GM18502 (cell line): ENCODE measurements around the gene GALNT9.
"Not testable (repeated sequence)": the region's sequence is repeated elsewhere in the genome, so short reads cannot be mapped to it uniquely, and the experiment has no call there.

Experiments used
- ATAC-seq: cut with Tn5 transposase; IDR thresholded peaks from one replicate; pipeline ENCODE4 v1.9.1; 2021; ENCODE audit warnings: mild to moderate bottlenecking; ENCODE audit not compliant: unreplicated experiment, poor library complexity

The GALNT9 gene

DNA sequence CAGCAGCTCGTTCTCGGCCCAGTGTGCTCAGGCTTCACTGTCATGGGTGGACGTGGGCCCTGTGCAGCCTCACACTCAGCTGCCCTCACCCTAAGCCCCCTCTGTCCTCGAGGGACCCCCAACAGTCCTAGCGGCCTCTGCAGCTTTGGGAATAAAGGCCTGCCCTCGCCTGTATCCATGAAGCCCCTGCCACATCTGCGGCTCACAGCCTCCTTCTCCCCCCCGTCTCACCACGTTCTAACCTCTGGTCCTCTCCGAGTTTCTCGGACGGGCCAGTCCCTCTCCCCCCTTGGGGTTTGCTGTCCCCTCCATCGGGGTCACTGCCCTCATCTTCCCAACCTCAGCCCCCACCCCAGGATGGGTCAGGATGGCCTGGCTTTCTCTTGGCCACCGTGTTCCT, 30.2 kb upstream of the GALNT9 start:
- no peak for ATAC-seq

DNA sequence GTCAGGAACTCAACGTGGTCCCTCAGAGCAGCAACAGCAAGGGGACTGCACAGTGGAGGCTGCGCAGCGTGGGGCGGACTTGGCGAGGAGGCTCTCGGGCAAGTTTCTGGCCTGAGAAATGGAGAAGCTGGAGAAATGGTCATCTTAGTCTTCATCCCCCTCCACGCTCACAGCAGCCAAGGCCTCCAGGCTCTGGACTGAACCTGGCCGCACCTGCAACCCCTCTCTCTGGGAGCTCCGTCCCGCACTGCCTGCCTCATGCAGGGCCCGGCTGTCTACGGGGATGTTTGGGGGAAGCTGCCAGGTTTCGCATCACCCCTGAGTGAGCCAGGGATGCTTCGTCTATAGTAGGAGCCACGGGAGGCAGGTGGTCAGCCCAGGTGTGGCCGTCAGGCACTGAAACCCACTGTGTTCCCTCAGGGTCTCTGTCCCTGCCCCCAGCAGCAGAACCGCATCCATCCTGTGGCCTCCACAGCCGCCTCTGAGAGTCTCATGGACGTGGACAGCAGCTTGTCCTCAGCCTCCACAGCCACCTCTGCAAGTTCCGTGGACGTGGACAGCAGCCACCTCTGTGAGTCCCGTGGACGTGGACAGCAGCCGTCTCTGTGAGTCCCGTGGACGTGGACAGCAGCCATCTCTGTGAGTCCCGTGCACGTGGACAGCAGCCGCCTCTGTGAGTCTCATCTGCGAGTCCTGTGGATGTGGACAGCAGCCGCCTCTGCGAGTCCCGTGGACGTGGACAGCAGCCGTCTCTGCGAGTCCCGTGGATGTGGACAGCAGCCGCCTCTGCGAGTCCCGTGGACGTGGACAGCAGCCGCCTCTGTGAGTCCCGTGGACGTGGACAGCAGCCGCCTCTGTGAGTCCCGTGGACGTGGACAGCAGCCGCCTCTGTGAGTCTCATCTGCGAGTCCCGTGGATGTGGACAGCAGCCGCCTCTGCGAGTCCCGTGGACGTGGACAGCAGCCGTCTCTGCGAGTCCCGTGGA, 29.1 kb upstream of the GALNT9 start:
- not testable (repeated sequence) for ATAC-seq

DNA sequence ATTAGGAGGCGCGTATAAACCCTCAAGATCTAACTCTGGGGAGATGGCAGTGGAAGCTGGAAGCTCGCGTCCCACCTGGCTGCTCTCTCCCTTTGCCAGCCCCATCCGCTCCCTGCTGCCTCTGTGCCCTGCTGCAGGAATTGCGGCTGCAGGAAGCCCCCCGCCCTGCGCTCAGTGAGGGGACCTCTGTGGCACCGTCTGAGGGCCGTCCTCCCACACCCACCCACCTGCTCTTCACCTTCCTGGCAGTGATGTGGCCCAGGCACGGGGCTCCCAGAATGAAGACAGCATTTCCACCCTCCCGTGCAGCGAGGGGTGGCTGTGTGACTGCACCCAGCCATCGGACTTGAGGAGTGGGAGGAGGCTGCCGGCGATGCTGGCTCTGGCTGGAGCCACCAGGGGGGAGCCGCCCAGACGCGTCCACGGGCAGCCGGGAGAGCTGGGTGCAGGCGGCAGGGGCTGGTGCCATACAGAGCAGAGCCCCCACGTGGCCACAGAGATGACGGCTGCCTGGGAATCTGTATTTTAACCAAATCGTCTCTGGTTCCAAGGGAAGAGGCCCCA, 28.3 kb upstream of the GALNT9 start:
- ATAC-seq: no peak

DNA sequence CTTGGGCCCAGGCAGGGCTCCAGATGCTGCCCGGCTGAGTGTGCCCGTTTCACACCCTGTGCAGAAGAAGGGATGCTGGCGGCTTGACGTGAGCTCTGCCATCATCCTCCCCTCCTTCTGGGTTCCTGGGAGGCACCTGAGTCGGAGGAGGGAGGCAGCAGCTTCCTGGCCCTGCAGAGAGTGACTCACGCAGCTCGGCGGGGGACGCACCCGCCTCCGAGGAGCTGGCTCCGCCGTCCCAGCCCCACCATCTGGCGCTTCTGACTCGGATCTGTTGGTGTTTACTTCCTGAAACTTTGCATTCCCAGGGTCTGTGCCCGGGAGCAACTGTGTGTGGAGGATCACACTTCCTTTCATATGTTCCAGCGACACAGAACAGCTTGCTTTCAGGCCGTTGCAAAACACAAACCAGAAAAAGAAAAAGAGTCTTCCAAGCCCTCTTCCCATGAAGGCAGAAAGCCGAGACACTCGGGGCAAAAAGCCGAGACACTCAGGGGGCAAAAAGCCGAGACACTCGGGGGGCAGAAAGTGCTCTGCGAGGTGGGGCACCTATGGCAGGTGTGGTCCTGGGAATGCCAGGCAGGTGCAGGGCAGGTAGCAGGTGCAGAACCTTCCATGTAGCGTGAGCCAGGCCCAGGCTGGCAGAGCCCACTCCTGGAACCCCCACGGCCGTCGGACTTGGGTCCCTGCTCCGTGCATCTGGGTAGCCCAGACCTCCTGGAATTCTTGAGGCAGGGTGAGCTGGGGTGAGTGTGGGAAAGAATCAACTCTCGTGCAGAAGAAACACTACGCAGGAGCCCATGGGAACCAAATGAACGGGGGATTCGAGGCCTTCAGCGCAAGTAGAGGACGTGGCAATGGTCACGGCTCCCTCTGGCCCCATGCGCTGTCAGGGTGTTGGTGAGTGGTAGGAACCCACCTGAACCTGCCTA, 27.6 kb upstream of the GALNT9 start:
- ATAC-seq: no peak

DNA sequence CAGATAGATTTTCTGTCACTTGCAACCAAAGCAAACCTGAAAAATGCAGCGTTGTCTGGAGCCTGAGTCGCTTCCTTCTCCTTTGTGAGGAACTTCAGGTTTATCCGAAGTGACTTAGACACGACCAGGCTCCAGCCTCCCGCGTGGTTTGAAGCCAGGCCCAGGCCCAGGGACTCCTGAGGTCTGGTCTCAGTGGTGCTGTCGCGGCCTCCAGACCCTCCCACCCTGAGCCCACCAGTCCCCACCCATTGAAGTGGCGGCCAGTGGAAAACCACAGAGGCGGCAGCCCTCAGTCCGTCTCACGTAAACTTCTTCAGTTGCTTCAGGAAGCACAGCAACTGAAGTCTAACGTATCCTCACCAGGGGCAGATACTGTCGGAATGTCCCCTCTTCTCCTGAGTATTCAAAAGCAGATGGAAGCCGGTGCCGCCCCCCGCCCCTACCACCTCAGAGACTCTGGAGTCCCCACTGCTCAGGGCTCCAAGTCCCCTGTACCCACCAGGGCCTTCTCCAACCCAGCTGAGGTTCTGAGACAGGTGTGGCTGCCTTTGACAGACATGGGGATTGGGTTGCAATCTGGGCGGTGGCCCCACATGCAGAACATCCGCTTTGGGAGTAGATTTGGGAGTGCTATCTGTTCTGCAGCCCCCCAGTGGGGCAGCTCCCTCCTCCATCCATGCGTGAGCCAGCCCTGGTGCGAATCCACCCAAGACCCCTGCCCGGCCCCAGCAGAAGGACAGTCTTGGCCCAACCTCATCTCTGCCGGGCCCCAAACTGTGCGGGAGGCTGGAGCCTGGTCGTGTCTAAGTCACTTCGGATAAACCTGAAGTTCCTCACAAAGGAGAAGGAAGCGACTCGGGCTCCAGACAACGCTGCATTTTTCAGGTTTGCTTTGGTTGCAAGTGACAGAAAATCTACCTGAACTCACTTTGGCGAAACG, 26.6 kb upstream of the GALNT9 start:
- ATAC-seq: no peak

DNA sequence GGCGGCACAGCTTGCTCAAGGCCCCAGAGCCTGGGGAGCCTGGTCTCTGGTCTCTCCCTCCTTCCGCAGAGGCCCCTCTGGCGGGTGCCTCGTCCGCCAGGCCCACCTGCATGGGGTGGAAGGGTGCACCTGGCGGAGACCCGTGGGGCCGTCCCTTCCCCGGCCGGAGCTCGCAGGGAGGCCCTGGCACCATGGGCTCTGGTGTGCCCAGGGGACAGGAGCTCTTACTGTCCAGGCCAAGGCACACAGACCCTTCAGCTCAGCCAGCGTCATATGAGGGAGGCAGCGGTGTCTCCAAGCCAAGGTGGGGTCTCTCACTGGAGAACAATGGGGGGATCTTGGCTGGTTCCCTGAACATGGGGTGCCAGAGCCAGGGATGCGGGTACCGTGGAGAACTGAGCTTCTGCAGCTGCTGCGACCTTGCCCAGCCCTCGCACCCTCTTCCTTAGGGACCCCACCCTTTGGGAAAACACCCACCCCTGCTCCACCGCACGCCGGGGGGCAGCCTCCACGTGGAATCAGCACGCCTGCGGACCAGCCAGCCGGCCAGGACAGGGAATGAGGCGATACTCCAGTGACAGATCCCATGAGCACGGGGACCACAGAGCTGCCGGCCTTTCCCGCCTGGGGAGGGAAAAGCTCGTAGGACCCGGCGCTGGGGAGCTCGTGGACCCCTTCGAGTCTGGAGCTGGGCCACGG, 25.7 kb upstream of the GALNT9 start:
- no peak for ATAC-seq

DNA sequence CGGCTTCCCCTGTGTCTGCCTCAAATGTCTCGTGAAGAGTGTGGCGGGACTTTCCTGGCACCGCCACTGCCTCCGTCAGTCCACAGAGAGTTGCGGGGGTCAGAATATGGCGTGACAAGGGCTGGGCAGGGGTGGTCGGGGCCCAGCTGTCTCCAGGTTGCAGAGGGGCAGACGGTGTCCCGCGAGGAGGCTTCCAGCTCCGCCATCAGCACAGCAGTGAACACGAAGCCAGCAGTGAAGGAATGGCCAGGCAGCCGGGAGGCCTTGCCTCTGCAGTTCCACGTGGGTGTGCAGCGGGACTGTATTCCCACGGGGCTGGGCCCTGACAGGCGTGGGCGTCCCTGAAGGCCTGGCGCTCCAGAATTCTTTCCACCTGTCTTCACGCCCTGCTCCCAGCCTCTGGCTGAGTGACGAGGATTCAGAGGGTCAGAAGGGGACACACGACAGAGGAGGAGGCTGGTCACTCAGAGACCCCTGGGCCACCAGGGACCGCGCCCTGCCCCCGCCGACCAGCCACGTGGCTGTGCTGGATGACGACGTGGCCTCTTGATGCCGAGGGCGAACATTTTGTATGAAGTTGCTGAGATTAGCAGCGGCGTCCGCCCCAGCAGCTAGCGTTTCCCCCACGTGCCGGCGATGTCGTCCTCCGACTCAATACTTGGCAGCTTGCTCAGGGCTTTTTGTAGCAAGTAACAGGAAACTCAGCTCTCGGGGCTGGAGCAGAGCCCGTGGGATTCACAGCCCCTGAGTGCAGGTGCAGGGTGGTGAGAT, 25.0 kb upstream of the GALNT9 start:
- no peak for ATAC-seq

DNA sequence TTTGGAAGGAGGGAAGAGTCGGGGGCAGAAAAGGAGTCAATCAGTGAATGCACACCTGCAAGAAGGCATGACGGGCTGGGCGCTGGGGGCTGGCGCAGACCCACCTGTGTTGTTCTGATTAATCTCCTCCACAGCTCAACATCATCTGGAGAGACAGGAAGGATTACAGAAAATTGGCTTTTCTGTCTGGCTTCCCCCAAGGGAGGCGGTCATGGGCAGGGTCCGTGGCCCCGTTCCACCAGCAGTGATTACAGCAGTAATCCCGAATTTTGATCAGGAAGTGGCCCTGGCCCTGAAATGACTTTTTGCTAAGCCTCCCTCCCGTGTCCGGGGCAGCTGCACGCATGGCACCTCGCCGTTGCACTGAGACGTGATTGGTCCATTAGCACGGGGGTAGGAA, 24.4 kb upstream of the GALNT9 start:
- no peak for ATAC-seq

DNA sequence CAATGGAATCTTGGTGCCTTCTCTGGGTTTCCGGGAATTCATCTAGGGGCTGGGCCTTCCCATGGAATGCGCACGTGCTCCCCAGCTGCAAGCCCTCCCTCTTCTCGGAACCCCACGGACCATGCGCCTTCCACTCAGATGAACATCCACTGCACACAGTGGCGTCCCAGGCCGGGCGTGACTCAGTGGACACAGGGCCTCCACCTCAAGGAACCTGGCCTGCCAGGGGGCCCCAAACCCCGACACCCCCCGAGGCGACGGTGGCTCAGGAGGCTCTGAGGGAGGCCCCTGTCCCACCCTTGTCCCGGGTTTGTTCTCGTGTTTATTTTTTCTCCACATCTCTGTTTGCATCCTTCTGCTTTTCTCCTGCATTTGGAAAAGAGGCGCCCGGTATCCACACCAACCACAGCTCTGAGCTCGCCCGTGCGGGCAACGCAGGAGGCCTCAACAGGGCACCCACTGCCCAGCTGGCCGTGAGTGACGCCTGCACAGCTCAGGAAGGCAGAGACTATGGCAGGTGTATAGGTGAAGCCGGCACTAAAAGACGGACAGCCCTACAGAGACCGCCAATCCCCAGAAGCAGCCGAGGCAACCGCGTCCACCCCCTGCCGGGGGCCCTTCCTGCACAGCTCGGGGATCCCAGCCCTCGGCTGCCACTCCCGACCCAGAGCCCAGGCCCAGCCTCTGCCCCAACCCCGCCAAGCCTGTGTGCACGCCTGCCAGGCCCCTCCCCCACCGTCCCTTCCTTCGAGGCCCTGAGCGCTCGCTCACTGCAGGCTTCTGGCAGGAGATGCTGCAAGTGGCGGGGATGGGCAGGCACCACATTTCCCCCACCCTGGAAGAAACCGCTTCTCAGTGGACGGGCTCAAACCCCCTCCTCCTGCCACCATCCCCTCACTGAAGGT, 23.8 kb upstream of the GALNT9 start:
- no peak for ATAC-seq

DNA sequence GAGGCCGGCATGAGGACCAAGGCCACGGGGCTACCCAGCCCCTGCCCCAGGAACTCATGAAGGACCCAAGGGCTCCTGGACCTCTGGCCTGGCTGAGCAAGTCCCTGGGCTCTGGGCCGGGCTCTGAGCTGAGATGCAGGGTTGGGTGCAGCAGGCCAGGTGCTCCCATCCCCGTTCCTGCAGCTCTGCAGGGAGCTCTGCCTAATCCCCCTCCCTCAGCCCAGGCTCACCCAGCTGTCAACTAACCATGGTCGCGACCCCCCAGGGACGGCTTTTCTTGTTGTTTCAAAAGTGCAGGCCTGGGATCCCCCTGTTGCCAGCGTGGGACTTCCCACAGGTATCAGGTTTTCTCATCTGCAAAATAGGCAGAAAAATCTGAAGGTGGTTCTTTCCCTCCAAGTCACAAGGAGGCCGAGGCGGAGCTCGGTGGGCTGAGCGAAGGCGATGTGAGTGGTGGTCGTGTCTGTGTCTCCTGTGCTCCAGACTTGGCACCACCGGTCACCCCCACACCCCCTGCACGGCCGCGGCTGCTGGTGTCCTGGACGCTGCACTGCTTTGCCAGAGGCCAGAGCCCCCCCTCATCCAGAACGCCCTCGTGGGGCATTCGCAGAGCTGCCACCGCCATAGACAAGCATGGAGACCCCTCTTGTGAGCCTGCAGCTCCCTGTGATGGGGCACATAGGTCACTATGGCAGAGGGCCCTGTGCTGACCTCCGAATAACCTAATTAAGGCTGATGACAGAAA, 22.5 kb upstream of the GALNT9 start:
- ATAC-seq: no peak

DNA sequence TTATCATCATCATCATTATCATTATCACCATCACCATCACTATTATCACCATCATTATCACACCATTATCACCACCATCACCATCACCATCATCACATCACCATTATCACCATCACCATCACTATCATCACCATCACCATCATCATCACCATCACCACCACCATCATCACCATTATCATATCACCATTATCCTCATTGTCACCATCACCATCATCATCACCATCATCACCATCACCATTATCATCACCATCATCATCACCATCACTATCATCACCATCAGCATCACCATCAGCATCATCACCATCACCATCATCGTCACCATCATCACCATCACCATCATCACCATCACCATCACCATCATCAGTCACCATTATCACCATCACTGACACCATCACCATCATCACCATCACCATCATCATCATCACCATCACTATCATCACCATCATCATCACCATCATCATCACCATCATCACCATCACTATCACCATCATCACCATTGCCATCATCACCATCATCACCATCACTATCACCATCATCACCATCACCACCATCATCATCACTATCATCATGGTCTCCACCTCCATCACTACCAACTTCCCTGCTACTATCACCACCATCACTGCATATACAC, 20.2 kb upstream of the GALNT9 start:
- ATAC-seq: no peak

DNA sequence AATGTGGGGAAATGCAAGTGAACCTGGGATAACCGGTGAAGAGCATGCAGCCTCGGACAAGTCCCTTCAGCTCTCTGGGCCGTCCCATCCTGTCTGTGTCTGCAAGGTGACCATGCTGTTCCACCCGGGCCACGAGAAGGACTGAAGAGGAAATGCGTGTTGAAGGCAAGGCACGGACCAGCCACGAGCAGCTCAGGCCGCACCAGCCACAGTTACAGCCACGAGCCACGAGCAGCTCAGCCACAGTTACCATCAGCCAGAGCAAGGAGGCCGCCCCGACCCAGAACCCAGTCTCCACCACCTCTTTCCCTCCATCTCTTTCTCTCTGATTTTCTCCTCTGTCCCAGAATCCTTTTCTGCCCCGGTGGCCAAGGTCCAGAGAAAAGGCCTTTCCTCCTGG, 18.8 kb upstream of the GALNT9 start:
- ATAC-seq: no peak

DNA sequence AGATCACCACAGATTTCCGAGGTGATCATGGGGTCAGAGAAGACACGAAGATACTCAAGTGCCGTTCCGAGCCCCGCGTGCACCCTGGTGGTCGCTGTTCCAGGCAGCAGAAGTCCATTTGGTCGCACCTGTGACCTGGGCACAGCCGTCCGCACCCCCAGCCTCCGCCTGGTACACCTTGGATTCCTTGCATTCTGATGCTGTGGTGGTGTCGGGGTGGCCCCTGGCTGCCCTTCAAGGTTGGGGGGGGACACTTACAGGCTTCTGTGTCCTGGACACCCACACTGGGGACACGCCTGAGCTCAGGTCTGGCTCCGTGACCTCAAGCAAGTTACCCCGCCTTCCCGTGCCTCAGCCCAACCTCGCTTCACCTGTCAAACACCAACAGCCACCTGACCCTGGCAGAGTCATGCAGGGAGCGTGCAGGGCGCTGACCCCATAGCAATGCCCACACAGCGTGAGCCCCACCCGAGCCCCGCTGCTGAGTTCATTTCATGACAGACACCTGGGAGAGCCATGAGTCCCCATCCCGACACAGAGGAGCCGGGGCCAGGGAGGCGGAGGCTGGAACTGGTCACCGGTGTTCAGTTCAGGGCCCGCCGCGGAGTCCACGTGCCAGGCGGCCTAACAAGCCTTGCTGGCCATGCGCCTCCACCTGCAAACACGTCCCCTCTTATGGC, 17.9 kb upstream of the GALNT9 start:
- ATAC-seq: no peak

DNA sequence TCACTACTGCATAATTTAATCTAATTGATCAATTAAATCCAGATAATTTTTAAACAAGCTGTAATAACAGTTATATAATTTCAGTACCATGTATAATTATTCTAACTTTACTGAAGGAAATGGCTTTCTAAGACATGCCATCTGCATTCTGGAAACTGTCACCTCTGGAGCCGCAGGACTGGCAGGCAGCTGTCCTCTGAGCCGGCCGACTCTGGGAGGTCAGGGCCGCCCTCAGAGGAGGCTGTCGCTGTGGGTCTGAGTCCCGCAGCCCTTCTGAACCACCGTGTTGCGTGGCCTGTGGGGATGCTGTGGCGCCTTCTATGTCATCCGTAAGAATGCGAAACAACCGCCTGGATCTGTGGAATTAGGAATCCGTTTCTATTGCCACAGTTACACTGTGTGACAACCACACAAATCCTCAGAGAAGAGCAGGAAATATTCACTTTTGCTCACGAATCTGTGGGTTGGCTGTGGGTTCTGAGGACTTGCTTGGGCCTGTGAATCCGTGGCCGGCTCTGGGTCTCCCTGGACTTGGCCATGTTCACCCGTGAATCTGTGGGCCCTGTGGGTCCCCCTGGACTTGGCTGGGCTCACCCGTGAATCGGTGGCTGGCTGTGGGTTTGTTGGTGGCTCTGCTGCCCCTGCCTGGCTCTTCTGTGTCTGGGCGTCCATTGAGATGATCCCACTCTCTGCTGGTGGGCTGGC, 17.2 kb upstream of the GALNT9 start:
- no peak for ATAC-seq

DNA sequence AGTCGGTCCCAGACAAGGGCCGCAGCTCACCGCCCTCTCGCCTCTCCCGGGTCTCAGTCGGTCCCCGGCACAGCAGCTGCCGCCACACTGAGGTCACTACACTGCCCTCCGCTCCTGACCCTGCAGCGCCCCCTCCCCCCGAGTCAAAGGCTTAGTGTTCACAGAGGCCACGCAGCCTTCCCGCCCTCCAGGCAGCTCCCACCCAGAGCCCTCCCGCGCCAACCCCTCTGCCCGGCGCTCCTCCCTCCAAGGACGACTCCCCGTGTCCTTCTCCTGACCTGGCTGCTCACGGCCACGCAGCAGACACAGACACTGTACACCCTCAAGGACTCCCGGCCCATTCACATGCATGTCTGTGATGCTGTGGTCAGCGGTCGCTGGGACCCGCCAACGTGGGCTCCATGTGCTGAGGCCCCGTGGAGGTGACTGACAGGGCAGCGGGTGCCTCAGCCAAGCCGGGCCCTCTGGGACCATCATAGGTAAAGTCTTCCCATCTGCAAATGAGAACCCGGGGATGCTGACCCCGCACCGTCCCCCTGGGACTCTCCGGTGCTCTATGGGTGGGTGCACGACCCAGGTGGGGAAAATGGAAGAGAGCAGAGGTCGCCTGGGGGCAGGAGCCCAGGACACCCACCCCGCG, 16.3 kb upstream of the GALNT9 start:
- ATAC-seq: no peak
